Cardiac muscle cell (in vitro differentiated cells and primary cell): Measurements from ENCODE around the gene AVPI1. TPM values are rescaled to one million over a fixed set of nuclear protein-coding genes. Genes with fewer than 3 reads are reported as not detected.

Experiments
- DNase-seq, 2 donors: peaks; one replicate each; pipeline versions ENCODE4 v3.0.0 to v3.0.0-alpha.2; 2010 to 2017; ENCODE audit warnings: low read depth in 1 of 2, low spot score in 1 of 2
- H3K27ac ChIP-seq: fragments of 200-600 bp; sonication (generic); 2 replicates; pipeline ENCODE4 v1.5.1; 2016
- H3K27me3 ChIP-seq: fragments of 200-600 bp; sonication (generic); 2 replicates; pipeline ENCODE4 v1.6.0; 2016; ENCODE audit warnings: control low read depth
- H3K36me3 ChIP-seq: fragments of 200-600 bp; sonication (generic); 2 replicates; pipeline ENCODE4 v1.5.1; 2016; ENCODE audit warnings: control low read depth
- H3K4me1 ChIP-seq: fragments of 200-600 bp; sonication (generic); 2 replicates; pipeline ENCODE4 v1.8.1; 2017; ENCODE audit warnings: low read depth, mild to moderate bottlenecking, mixed run types
- H3K4me3 ChIP-seq: fragments of 200-600 bp; sonication (generic); 2 replicates; pipeline ENCODE4 v1.5.1; 2016; ENCODE audit warnings: mild to moderate bottlenecking
- H3K9me3 ChIP-seq: fragments of 200-600 bp; sonication (generic); 2 replicates; pipeline ENCODE4 v1.5.1; 2017; ENCODE audit warnings: low read depth, mild to moderate bottlenecking, control low read depth
- polyA plus RNA-seq: library from polyadenylated mRNA; unstranded; fragments of >200 nt; fragmentation: Nextera tagmentation; extraction: Ambion mirVana; gene quantifications from 2 replicates; pipeline ENCODE4 v1.2.1, GENCODE V29; 2016
- total RNA-seq: library from RNA; depleted of rRNA; stranded (reverse); fragments of >200 nt; gene quantifications from 2 replicates; pipeline ENCODE4 v1.2.3, GENCODE V29; 2016
- TF ChIP-seq, protein P1 (sequence below): IDR thresholded peaks from 2 replicates; pipeline ENCODE4 v1.5.1; 2012; ENCODE audit warnings: low read depth, mild to moderate bottlenecking, low read length

AVPI1 gene, protein sequence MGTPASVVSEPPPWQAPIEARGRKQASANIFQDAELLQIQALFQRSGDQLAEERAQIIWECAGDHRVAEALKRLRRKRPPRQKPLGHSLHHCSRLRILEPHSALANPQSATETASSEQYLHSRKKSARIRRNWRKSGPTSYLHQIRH
- total RNA-seq (8.7 and 19.0 TPM in 2 replicates), polyA plus RNA-seq (12.9 and 15.8 TPM in 2 replicates)

DNA sequence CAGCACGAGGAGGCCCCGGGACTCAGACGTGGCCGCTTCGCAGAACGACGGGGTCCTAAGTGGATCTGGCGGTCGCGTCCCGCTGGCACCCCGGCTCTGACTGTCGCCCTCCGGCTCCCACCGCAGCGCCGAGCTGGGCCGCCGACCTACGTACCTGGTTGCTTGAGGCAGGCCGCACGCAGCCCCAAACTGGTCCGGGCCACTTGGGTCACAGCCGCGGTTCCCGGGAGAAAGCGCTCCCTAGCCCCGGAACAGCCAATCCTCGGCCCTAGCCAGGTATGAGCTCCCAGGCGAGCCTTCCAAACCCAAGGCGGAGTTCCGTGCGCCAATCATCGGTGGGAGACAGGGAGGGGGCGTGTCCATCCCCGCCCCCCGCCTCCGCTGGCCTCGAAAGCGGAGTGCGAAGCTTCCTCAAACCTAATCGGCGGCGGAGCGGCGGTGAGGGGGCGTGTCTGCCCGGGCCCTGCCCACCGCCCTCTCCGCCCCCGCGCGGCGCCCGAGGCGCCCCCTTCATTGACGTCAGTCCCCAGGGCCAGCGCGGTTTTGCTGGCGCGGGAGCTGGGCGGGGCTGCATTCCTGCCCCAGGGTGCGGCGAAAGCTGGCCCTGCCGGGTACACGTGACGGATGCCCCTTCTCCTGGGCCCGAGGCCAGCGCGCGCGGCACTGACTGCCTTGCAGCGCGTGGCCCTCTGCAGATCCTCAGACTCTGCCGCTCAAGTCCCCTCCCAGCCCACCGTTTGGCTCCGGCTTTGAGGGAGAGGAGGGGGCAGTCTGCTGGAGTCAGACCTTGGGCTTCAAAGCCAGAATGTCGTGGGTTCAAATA lies at the start of gene AVPI1:
TSS of gene AVPI1 (minus strand) at position 280 of the 823 bp plus-strand sequence. CDS start 7,336 bp downstream, outside the sequence.
- Histone ChIP-seq H3K4me3 (peak within 1 kb of the TSS; percentile 41), H3K9me3 (no peaks in the 10 kb centered on the region), H3K27ac (peak within 1 kb of the TSS; percentile 93), H3K36me3 (no peaks in the 10 kb centered on the region), H3K4me1 (peaks cover 12% of the 10 kb centered on the region), H3K27me3 (no peaks in the 10 kb centered on the region)
- peak; percentile 99 for DNase-seq
- TF ChIP-seq, protein P1, sequence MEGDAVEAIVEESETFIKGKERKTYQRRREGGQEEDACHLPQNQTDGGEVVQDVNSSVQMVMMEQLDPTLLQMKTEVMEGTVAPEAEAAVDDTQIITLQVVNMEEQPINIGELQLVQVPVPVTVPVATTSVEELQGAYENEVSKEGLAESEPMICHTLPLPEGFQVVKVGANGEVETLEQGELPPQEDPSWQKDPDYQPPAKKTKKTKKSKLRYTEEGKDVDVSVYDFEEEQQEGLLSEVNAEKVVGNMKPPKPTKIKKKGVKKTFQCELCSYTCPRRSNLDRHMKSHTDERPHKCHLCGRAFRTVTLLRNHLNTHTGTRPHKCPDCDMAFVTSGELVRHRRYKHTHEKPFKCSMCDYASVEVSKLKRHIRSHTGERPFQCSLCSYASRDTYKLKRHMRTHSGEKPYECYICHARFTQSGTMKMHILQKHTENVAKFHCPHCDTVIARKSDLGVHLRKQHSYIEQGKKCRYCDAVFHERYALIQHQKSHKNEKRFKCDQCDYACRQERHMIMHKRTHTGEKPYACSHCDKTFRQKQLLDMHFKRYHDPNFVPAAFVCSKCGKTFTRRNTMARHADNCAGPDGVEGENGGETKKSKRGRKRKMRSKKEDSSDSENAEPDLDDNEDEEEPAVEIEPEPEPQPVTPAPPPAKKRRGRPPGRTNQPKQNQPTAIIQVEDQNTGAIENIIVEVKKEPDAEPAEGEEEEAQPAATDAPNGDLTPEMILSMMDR, result no peak

DNA sequence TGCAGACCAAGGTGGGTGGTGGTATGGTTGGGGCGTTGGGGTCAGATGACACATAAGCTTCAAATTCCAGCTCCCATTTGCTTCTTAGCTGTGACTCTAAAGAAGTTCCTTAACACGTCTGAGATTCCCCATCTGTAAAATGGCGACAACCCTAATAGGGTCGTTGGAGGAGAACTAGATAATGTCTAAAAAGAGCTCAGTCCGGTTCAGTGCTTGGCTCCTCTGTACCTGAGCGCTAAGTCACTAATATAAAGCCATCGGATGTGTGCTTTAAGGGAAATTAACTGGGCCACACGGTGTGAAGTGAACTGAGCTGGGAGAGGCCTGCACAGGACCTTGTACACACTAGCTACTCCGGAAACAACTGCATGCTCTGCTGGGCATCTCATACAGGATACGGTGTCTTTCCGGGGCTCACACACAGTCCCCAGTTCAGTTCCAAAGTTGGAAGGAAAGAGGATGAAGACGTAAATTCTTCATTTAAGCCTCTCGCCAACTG lies 49.4 kb upstream of the AVPI1 start:
- H3K4me1 ChIP-seq, result peaks cover 20% of the 10 kb centered on the region
- H3K27ac ChIP-seq, result no peak overlapping the region
- H3K9me3 ChIP-seq, result no peaks in the 10 kb centered on the region
- H3K36me3 ChIP-seq, result peaks cover 2% of the 10 kb centered on the region
- no peak overlapping the region for H3K4me3 ChIP-seq
- TF ChIP-seq, protein P1, result no peak
- no peak for DNase-seq
- H3K27me3 ChIP-seq, result peaks cover 4% of the 10 kb centered on the region

DNA sequence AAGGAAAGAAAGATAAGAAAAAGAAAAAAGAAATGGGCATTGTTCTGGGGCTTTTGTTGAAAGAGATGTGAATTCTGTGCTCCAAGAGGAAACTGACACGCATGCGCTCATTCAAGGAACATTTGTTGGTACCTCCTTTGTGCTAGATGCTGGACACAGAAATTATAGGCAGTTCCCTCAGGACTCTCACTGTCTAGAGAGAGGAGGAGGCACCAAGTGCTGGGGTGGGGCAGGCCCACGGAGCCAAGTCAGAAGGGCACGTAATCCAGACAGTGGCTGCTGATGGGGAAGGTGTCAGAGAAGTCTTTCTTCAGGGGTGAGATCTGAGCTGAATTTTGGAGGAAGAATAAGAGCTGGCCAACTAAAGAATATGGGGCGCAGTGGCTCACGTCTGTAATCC lies 47.0 kb upstream of the AVPI1 start:
- H3K4me1 ChIP-seq, result peaks cover 7% of the 10 kb centered on the region
- no peak for DNase-seq
- peaks cover 4% of the 10 kb centered on the region for H3K27me3 ChIP-seq
- H3K27ac ChIP-seq, result no peak overlapping the region
- H3K4me3 ChIP-seq, result no peak overlapping the region
- H3K9me3 ChIP-seq, result no peaks in the 10 kb centered on the region
- TF ChIP-seq, protein P1, result no peak
- no peaks in the 10 kb centered on the region for H3K36me3 ChIP-seq

DNA sequence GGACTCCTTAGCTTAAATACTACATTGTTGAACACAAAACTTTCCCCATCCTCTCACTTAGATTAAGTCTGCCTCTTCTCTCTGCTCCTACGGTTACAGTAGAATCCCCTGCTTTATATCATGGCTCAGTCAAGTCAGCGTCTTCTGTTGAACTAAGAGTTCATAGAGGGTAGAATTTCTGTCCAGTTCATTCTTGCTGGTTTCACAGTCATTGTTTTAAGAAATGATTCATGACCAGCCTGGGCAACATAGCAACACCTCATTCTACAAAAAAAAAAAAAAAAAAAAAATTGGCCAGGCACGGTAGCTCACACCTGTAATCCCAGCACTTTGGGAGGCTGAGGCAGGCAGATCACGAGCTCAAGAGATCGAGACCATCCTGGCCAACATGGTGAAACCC lies 46.2 kb upstream of the AVPI1 start:
- no peak for DNase-seq

DNA sequence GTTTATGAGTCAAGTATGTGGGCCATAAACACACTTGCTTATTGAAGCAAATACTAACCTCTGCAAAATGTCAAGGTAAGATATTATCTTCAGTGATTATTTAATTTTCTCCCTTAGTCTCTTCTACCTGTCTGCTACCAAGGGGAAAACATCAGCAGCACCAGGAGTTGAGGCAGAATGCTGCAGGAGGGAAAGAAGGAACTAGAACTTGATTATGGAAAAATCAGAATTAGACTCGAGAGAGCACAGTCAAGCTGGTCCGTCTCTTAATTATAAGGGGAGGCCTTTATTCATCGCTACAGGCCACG lies 45.0 kb upstream of the AVPI1 start:
- TF ChIP-seq, protein P1, result no peak

More for the DNA sequence above, 46.2 kb upstream of the AVPI1 start:
- Histone ChIP-seq H3K27ac (no peak overlapping the region), H3K4me3 (no peak overlapping the region), H3K27me3 (peaks cover 4% of the 10 kb centered on the region), H3K36me3 (no peaks in the 10 kb centered on the region), H3K4me1 (peaks cover 6% of the 10 kb centered on the region), H3K9me3 (no peaks in the 10 kb centered on the region)
- TF ChIP-seq, protein P1, result no peak

More for the DNA sequence above, 45.0 kb upstream of the AVPI1 start:
- Histone ChIP-seq H3K9me3 (no peaks in the 10 kb centered on the region), H3K27ac (no peak overlapping the region), H3K27me3 (peaks cover 4% of the 10 kb centered on the region), H3K4me3 (no peak overlapping the region), H3K4me1 (no peaks in the 10 kb centered on the region), H3K36me3 (no peaks in the 10 kb centered on the region)
- no peak for DNase-seq
